ENCODE results near the gene NKAIN2. TPM values are rescaled to one million over a fixed set of nuclear protein-coding genes. Genes with fewer than 3 reads are reported as not detected.
"Not testable (repeated sequence)": the region's sequence is repeated elsewhere in the genome, so short reads cannot be mapped to it uniquely, and the experiment has no call there.

Gene NKAIN2
- total RNA-seq, 2 donors from 2014 or later, result 0.29 TPM; not detected in 1

DNA sequence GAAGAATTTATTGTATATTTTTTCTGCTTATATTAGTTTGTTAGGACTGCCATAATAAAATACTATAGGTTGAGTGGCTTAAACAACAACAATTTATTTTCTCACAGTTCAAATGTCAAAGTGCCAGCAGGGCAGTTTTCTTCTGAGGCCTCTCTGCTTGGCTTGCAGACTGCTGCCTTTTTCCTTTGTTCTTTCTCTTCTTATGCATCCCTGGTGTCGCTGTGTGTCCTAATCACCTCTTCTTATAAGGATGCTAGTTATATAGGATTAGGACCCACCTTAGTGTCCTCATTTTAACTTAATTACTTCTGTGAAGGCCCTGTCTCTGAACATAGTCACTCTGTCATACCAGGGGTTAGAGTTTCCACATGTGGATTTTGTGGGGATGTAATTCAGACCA lies 354.4 kb downstream of the NKAIN2 start:
- no peaks in the 10 kb centered on the region for H3K27me3 ChIP-seq (ENCODE audit: control insufficient read depth, insufficient read depth, low read length, poor library complexity, severe bottlenecking)
- no peaks in the 10 kb centered on the region for H3K36me3 ChIP-seq (ENCODE audit: control insufficient read depth, insufficient read depth, low read length)
- Mint-ChIP-seq H3K27me3 (ENCODE audit: insufficient read depth) (no peaks in the 10 kb centered on the region), H3K27ac (peak overlapping the region; percentile 44), H3K9me3 (no peaks in the 10 kb centered on the region), H3K4me1 (peaks cover 6% of the 10 kb centered on the region), H3K4me3 (no peak overlapping the region), H3K36me3 (ENCODE audit: low read depth) (no peaks in the 10 kb centered on the region)
- no peak overlapping the region for H3K27ac ChIP-seq (ENCODE audit: low read depth, low read length)
- no peak for DNase-seq
- WGBS, 2 experiments (ENCODE audit: insufficient coverage in 1 of 2, insufficient read length in 1 of 2), result 40% methylated on average over 1 of the region's 1 CpG; no CpG with 5 or more reads in 1 of the 2 experiments
- TF ChIP-seq, protein P1, sequence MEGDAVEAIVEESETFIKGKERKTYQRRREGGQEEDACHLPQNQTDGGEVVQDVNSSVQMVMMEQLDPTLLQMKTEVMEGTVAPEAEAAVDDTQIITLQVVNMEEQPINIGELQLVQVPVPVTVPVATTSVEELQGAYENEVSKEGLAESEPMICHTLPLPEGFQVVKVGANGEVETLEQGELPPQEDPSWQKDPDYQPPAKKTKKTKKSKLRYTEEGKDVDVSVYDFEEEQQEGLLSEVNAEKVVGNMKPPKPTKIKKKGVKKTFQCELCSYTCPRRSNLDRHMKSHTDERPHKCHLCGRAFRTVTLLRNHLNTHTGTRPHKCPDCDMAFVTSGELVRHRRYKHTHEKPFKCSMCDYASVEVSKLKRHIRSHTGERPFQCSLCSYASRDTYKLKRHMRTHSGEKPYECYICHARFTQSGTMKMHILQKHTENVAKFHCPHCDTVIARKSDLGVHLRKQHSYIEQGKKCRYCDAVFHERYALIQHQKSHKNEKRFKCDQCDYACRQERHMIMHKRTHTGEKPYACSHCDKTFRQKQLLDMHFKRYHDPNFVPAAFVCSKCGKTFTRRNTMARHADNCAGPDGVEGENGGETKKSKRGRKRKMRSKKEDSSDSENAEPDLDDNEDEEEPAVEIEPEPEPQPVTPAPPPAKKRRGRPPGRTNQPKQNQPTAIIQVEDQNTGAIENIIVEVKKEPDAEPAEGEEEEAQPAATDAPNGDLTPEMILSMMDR (conservative IDR thresholded peaks at IDR 0.05), result no peak
- H3K9me3 ChIP-seq (ENCODE audit: control insufficient read depth, low read length), result no peaks in the 10 kb centered on the region
- H3K4me3 ChIP-seq (ENCODE audit: low read length), result no peak overlapping the region
- H3K4me1 ChIP-seq (ENCODE audit: control insufficient read depth, insufficient read depth, low read length), result no peaks in the 10 kb centered on the region
- no peak overlapping the region for H3K9ac ChIP-seq (ENCODE audit: extremely low read depth, low read length, poor library complexity, severe bottlenecking)

DNA sequence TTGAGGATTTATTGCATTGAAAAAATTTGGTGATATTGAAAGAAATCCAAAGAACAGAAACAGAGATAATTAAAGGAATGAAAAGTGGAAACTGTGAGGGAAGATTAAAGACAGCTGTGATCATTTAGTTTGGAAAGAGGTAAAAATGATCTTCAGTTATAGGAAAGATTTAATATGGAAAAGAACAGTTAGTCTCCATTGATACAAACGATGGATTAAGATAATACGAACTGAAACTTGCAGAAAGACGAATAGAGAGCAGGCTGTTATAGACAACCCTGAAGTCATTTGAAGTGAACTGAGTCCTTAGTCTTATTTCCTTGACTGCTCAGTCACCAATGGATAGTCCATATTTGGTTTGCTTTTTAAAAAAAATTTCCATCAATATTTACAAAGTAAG lies 360.0 kb downstream of the NKAIN2 start:
- H3K4me3 Mint-ChIP-seq, result no peak overlapping the region
- 90 to 100% methylated on average over 3 of the region's 3 CpGs for WGBS, 2 experiments (ENCODE audit: insufficient coverage in 1 of 2, insufficient read length in 1 of 2)

DNA sequence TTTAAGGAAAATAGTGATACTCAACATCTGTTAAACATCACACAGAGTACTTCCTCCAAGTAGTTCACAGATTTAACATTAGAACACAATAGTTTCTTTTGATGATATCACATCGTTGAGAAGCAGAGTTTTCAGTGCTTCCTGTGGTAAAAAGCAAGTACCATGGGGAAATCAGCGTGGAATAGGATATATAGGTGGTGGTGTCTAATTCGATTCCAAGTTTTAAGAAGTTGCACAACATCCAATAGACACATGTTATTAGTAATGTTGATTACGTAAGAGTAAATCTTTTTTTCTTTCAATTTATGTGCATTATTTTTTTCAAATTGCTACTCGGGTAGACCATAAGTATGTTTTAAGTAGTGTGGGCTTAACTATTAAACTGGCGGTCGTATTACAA lies 360.7 kb downstream of the NKAIN2 start:
- H3K9me3 Mint-ChIP-seq, result no peaks in the 10 kb centered on the region

More for the DNA sequence above, 360.0 kb downstream of the NKAIN2 start:
- Histone ChIP-seq H3K36me3 (ENCODE audit: control insufficient read depth, insufficient read depth, low read length) (no peaks in the 10 kb centered on the region), H3K9ac (ENCODE audit: extremely low read depth, low read length, poor library complexity, severe bottlenecking) (no peak overlapping the region), H3K9me3 (ENCODE audit: control insufficient read depth, low read length) (no peaks in the 10 kb centered on the region), H3K27ac (ENCODE audit: low read depth, low read length) (no peak overlapping the region), H3K4me1 (ENCODE audit: control insufficient read depth, insufficient read depth, low read length) (no peaks in the 10 kb centered on the region), H3K27me3 (ENCODE audit: control insufficient read depth, insufficient read depth, low read length, poor library complexity, severe bottlenecking) (no peaks in the 10 kb centered on the region), H3K4me3 (ENCODE audit: low read length) (no peak overlapping the region)
- no peak for DNase-seq
- H3K9me3 Mint-ChIP-seq, result no peaks in the 10 kb centered on the region
- H3K36me3 Mint-ChIP-seq (ENCODE audit: low read depth), result no peaks in the 10 kb centered on the region
- no peaks in the 10 kb centered on the region for H3K27me3 Mint-ChIP-seq (ENCODE audit: insufficient read depth)
- no peak overlapping the region for H3K27ac Mint-ChIP-seq
- H3K4me1 Mint-ChIP-seq, result no peaks in the 10 kb centered on the region
- TF ChIP-seq, protein P1 (conservative IDR thresholded peaks at IDR 0.05), result no peak

DNA sequence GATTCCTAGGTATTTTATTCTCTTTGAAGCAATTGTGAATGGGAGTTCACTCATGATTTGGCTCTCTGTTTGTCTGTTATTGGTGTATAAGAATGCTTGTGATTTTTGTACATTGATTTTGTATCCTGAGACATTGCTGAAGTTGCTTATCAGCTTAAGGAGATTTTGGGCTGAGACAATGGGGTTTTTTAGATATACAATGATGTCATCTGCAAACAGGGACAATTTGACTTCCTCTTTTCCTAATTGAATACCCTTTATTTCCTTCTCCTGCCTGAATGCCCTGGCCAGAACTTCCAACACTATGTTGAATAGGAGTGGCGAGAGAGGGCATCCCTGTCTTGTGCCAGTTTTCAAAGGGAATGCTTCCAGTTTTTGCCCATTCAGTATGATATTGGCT lies 363.6 kb downstream of the NKAIN2 start:
- H3K4me1 Mint-ChIP-seq, H3K27ac Mint-ChIP-seq: not testable (repeated sequence)

More for the DNA sequence above, 360.7 kb downstream of the NKAIN2 start:
- Mint-ChIP-seq H3K4me3 (no peak overlapping the region), H3K27me3 (ENCODE audit: insufficient read depth) (no peaks in the 10 kb centered on the region), H3K27ac (no peak overlapping the region), H3K4me1 (no peaks in the 10 kb centered on the region), H3K36me3 (ENCODE audit: low read depth) (no peaks in the 10 kb centered on the region)
- Histone ChIP-seq H3K27me3 (ENCODE audit: control insufficient read depth, insufficient read depth, low read length, poor library complexity, severe bottlenecking) (no peaks in the 10 kb centered on the region), H3K9ac (ENCODE audit: extremely low read depth, low read length, poor library complexity, severe bottlenecking) (no peak overlapping the region), H3K4me1 (ENCODE audit: control insufficient read depth, insufficient read depth, low read length) (no peaks in the 10 kb centered on the region), H3K36me3 (ENCODE audit: control insufficient read depth, insufficient read depth, low read length) (no peaks in the 10 kb centered on the region), H3K27ac (ENCODE audit: low read depth, low read length) (no peak overlapping the region), H3K9me3 (ENCODE audit: control insufficient read depth, low read length) (no peaks in the 10 kb centered on the region), H3K4me3 (ENCODE audit: low read length) (no peak overlapping the region)
- no peak for DNase-seq
- 92% methylated on average over 7 of the region's 7 CpGs; no CpG with 5 or more reads in 1 of the 2 experiments for WGBS, 2 experiments (ENCODE audit: insufficient coverage in 1 of 2, insufficient read length in 1 of 2)
- TF ChIP-seq, protein P1 (conservative IDR thresholded peaks at IDR 0.05), result no peak

More for the DNA sequence above, 363.6 kb downstream of the NKAIN2 start:
- H3K9ac ChIP-seq (ENCODE audit: extremely low read depth, low read length, poor library complexity, severe bottlenecking); DNase-seq; H3K27me3 Mint-ChIP-seq (ENCODE audit: insufficient read depth); H3K27me3 ChIP-seq (ENCODE audit: control insufficient read depth, insufficient read depth, low read length, poor library complexity, severe bottlenecking); H3K27ac ChIP-seq (ENCODE audit: low read depth, low read length); H3K36me3 ChIP-seq (ENCODE audit: control insufficient read depth, insufficient read depth, low read length); H3K4me1 ChIP-seq (ENCODE audit: control insufficient read depth, insufficient read depth, low read length); H3K36me3 Mint-ChIP-seq (ENCODE audit: low read depth); H3K4me3 ChIP-seq (ENCODE audit: low read length); H3K9me3 ChIP-seq (ENCODE audit: control insufficient read depth, low read length); H3K9me3 Mint-ChIP-seq; H3K4me3 Mint-ChIP-seq: not testable (repeated sequence)
- no CpG with 5 or more reads among the region's 1 CpG for WGBS, 2 experiments (ENCODE audit: insufficient coverage in 1 of 2, insufficient read length in 1 of 2)
